Caco-2 (cell line): ENCODE measurements around the gene COL27A1. TPM values are rescaled to one million over a fixed set of nuclear protein-coding genes. Genes with fewer than 3 reads are reported as not detected.

Experiments used
- BruUV-seq: library from RNA; stranded (reverse); fragments of 400-500 nt; replicated peaks from 2 replicates; lab custom pipeline; 2021; lab: Mats Ljungman, UMichigan
- CTCF ChIA-PET: fragments of 300-600 bp; sonication (Branson Sonifier 250); formaldehyde crosslinking; loops from one replicate; lab custom pipeline; 2022; ENCODE audit warnings: antibody characterized with exemption; lab: Charles Lee
- POLR2A ChIA-PET: fragments of 300-600 bp; sonication (Branson Sonifier 250); formaldehyde crosslinking; loops from one replicate; lab custom pipeline; 2022; ENCODE audit warnings: antibody characterized with exemption; lab: Charles Lee
- DNase-seq, 2 experiments: peaks; one replicate each; pipeline versions ENCODE4 v3.0.0 to v3.0.0-alpha.2; 2020 to 2022
- H3K27me3 ChIP-seq: replicated peaks from 2 replicates; pipeline ENCODE4 v1.6.0; 2011; ENCODE audit warnings: low read length; ENCODE audit not compliant: control insufficient read depth, insufficient read depth
- H3K36me3 ChIP-seq: 2 replicates; pipeline ENCODE4 v1.5.1; 2011; ENCODE audit warnings: low read length; ENCODE audit not compliant: control insufficient read depth, insufficient read depth
- H3K4me1 ChIP-seq: fragments of 250-450 bp; sonication (Bioruptor Pico); 2 replicates; pipeline ENCODE4 v1.5.1; 2020; ENCODE audit warnings: mild to moderate bottlenecking
- H3K4me3 ChIP-seq: 2 replicates; pipeline ENCODE4 v1.5.1; 2011; ENCODE audit warnings: low read depth, mild to moderate bottlenecking, control low read depth, low read length
- H3K9me3 ChIP-seq: fragments of 250-450 bp; sonication (Bioruptor Pico); 2 replicates; pipeline ENCODE4 v1.5.1; 2020; ENCODE audit warnings: mild to moderate bottlenecking, moderate library complexity
- H3K27ac Mint-ChIP-seq: one replicate; pipeline ENCODE4 v1.8.0; 2022; ENCODE audit warnings: mixed read lengths; ENCODE audit not compliant: unreplicated experiment
- H3K27me3 Mint-ChIP-seq: one replicate; pipeline ENCODE4 v1.8.0; 2022; ENCODE audit warnings: mixed read lengths; ENCODE audit not compliant: insufficient read depth, unreplicated experiment
- H3K36me3 Mint-ChIP-seq: one replicate; pipeline ENCODE4 v1.8.0; 2022; ENCODE audit warnings: mild to moderate bottlenecking, mixed read lengths; ENCODE audit not compliant: insufficient read depth, unreplicated experiment
- H3K4me1 Mint-ChIP-seq: one replicate; pipeline ENCODE4 v1.8.0; 2022; ENCODE audit warnings: low read depth, mixed read lengths; ENCODE audit not compliant: unreplicated experiment
- H3K4me3 Mint-ChIP-seq: one replicate; pipeline ENCODE4 v1.8.0; 2022; ENCODE audit warnings: mild to moderate bottlenecking, moderate library complexity, mixed read lengths; ENCODE audit not compliant: unreplicated experiment
- H3K9me3 Mint-ChIP-seq: one replicate; pipeline ENCODE4 v1.8.0; 2022; ENCODE audit warnings: mixed read lengths; ENCODE audit not compliant: unreplicated experiment
- intact Hi-C: fragments of 100-400 bp; cut with micrococcal nuclease; formaldehyde crosslinking; loops from one replicate; pipeline ENCODE4 v1.10.0; 2022; ENCODE audit not compliant: unreplicated experiment
- total RNA-seq: library from RNA; stranded (reverse); gene quantifications from 2 replicates; pipeline ENCODE4 v1.2.3, GENCODE V29; 2022
- TF ChIP-seq, protein P1 (sequence below), 2 experiments: fragments of 200-600 bp in 1 of 2; IDR thresholded peaks; 1 replicate in 1 of 2; 2 replicates in 1 of 2; pipeline versions ENCODE4 v1.5.1 to v1.8.0; 2011 to 2022; ENCODE audit warnings: antibody characterized with exemption in 1 of 2, control low read depth in 1 of 2, inconsistent platforms in 1 of 2, low read depth in 1 of 2, low read length in 1 of 2, mild to moderate bottlenecking in 1 of 2, moderate library complexity in 1 of 2; ENCODE audit not compliant: insufficient read depth in 1 of 2, severe bottlenecking in 1 of 2, unreplicated experiment in 1 of 2

The COL27A1 gene
- total RNA-seq, 1 experiment from 2014 or later = 31.1 TPM

DNA sequence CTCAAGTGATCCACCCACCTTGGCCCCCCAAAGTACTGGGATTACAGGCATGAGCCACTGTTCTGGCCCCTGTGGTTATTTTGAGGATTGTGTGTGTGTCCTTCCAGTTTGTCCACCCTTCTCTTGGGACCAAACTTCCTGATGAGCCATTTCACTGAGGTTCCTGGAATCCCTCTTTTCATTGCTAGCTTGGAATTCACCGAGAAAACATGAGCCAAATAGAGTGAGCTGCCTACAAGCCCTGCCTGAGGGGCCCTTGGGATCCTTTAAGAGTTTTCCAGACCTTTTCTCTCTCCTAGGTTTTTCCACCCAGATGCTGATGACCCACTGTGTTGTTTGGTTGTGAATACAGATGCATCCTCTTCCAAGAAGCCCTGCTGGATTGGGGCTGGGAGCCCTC, 43.0 kb upstream of the COL27A1 start:
- POLR2A ChIA-PET = no interaction called here
- no peaks in the 10 kb centered on the region for H3K9me3 Mint-ChIP-seq
- peaks cover 8% of the 10 kb centered on the region for H3K4me1 Mint-ChIP-seq
- BruUV-seq = no TSS peak
- H3K27ac Mint-ChIP-seq = no peak overlapping the region
- H3K9me3 ChIP-seq = no peaks in the 10 kb centered on the region
- no peaks in the 10 kb centered on the region for H3K27me3 ChIP-seq
- peak in 1 of 2 experiments; percentile 7 for DNase-seq
- TF ChIP-seq, protein P1, sequence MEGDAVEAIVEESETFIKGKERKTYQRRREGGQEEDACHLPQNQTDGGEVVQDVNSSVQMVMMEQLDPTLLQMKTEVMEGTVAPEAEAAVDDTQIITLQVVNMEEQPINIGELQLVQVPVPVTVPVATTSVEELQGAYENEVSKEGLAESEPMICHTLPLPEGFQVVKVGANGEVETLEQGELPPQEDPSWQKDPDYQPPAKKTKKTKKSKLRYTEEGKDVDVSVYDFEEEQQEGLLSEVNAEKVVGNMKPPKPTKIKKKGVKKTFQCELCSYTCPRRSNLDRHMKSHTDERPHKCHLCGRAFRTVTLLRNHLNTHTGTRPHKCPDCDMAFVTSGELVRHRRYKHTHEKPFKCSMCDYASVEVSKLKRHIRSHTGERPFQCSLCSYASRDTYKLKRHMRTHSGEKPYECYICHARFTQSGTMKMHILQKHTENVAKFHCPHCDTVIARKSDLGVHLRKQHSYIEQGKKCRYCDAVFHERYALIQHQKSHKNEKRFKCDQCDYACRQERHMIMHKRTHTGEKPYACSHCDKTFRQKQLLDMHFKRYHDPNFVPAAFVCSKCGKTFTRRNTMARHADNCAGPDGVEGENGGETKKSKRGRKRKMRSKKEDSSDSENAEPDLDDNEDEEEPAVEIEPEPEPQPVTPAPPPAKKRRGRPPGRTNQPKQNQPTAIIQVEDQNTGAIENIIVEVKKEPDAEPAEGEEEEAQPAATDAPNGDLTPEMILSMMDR (IDR thresholded peaks at IDR 0.05; ENCODE audit: insufficient read depth in 1 of 2, low read depth in 1 of 2, low read length in 1 of 2, severe bottlenecking in 1 of 2, unreplicated experiment in 1 of 2) = no peak
- intact Hi-C loops = no loop called here
- H3K4me1 ChIP-seq = peaks cover 4% of the 10 kb centered on the region; the same call in 1 of the 2 replicates
- peaks cover 5% of the 10 kb centered on the region for H3K36me3 Mint-ChIP-seq
- CTCF ChIA-PET = no interaction called here
- H3K36me3 ChIP-seq = no peaks in the 10 kb centered on the region
- no peak overlapping the region for H3K4me3 ChIP-seq
- no peak overlapping the region for H3K4me3 Mint-ChIP-seq
- no peaks in the 10 kb centered on the region for H3K27me3 Mint-ChIP-seq

DNA sequence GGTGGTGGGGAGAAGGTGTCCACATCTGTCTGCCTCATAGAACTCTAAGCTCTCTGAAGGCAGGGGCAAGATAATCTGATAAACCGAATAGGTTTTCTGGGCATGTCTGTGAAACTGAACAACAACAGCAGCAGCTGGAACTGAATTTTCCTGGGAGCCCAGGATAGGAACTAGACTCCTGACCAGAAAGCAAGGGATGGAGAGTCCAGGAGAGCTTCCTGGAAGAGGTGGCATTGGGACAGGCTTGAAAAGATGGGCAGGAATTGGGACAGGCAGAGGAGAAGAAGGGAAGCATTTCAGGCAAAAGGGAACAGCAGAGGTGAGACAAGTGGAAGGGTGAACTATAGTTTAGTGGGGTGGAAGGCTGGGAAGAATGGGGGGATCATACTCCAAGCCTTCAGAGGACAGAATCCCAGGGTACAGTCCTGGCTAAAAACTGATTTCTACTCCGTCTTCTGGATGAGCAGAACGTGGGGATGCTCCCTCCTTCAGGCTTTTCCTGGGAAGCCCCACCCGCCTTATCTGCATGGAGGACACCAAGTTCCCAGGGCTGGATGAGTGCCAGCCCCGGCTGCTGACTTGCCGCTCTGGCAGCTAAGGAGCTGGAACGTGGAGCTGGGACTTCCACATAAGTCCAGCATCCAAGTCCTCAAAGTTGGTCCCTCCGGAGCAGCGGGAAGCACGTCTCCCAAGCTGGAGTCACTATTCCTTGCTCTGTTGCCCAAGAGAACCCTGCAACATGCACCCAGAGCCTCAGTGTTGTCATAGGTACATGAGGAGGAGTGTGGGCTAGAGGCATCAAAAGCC, 42.4 kb upstream of the COL27A1 start:
- ChIA-PET POLR2A (no interaction called here), CTCF (no interaction called here)
- Mint-ChIP-seq H3K4me1 (peaks cover 14% of the 10 kb centered on the region), H3K27me3 (no peaks in the 10 kb centered on the region), H3K36me3 (peaks cover 5% of the 10 kb centered on the region), H3K9me3 (no peaks in the 10 kb centered on the region), H3K27ac (no peak overlapping the region), H3K4me3 (no peak overlapping the region)
- TF ChIP-seq, protein P1 (IDR thresholded peaks at IDR 0.05; ENCODE audit: insufficient read depth in 1 of 2, low read depth in 1 of 2, low read length in 1 of 2, severe bottlenecking in 1 of 2, unreplicated experiment in 1 of 2) = no peak
- H3K36me3 ChIP-seq = no peaks in the 10 kb centered on the region
- no peaks in the 10 kb centered on the region for H3K27me3 ChIP-seq
- no peaks in the 10 kb centered on the region for H3K9me3 ChIP-seq
- intact Hi-C loops = no loop called here
- DNase-seq = peak in 1 of 2 experiments; percentile 21
- BruUV-seq = no TSS peak
- H3K4me1 ChIP-seq = peaks cover 9% of the 10 kb centered on the region
- H3K4me3 ChIP-seq = no peak overlapping the region

DNA sequence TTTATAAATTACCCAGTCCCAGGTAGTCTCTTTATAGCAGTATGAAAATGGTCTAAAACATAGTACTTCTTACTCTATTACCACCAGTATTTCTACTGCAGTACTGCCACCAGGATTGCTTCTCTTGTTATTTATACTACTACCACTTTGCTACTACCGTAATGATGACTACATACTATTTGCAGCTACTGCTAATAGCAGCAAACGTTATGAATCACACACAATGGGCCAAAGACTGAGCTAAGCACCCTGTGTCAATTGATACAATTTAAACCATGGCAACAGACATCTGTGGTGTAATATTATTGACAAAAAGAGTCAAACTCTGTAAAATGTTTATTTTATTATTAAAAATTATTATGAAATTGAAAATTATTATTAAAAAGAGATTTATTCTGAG, 41.0 kb upstream of the COL27A1 start:
- peaks cover 16% of the 10 kb centered on the region for H3K4me1 Mint-ChIP-seq
- POLR2A ChIA-PET = no interaction called here

More for the DNA sequence above, 41.0 kb upstream of the COL27A1 start:
- H3K36me3 Mint-ChIP-seq = peaks cover 5% of the 10 kb centered on the region
- DNase-seq = no peak
- TF ChIP-seq, protein P1 (IDR thresholded peaks at IDR 0.05; ENCODE audit: insufficient read depth in 1 of 2, low read depth in 1 of 2, low read length in 1 of 2, severe bottlenecking in 1 of 2, unreplicated experiment in 1 of 2) = no peak
- CTCF ChIA-PET = no interaction called here
- H3K27ac Mint-ChIP-seq = no peak overlapping the region
- no peaks in the 10 kb centered on the region for H3K9me3 Mint-ChIP-seq
- Histone ChIP-seq H3K4me3 (no peak overlapping the region), H3K27me3 (no peaks in the 10 kb centered on the region), H3K9me3 (no peaks in the 10 kb centered on the region), H3K36me3 (no peaks in the 10 kb centered on the region), H3K4me1 (peaks cover 23% of the 10 kb centered on the region)
- intact Hi-C loops = no loop called here
- no TSS peak for BruUV-seq
- no peak overlapping the region for H3K4me3 Mint-ChIP-seq
- H3K27me3 Mint-ChIP-seq = no peaks in the 10 kb centered on the region
